ENCODE data around the gene TSC2.

TSC2 gene

DNA sequence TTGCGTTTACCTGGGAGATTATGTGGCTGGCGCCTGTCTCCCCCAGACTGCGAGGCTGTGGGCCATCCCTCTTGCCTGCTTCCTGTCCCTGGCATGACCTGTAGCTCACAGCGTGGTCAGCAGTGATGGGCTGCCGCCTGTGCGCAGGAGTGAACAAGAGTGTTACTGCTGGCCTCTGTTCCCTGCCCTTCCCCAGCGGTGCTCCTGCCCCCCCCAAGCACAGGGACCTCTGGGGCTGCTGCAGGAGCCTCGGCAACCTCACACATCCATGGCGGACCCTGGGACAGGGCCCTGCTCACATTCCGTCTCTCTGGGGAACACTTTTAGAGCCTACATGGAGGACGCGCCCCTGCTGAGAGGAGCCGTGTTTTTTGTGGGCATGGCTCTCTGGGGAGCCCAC, 10.6 kb downstream of the TSC2 start:
- H3K4me1 ChIP-seq (ENCODE audit: control insufficient read depth, insufficient read depth, low read length): peaks cover 11% of the 10 kb centered on the region
- 90 to 91% methylated on average over 13 of the region's 13 CpGs for WGBS, 2 experiments
- no peak overlapping the region for H3K4me3 ChIP-seq (ENCODE audit: insufficient read depth, low read depth, low read length)
- H3K27me3 ChIP-seq (ENCODE audit: control insufficient read depth, insufficient read depth, low read length, poor library complexity, severe bottlenecking): no peaks in the 10 kb centered on the region
- H3K27ac ChIP-seq (ENCODE audit: insufficient read depth, low read depth, low read length, poor library complexity, severe bottlenecking): peak overlapping the region; percentile 55
- H3K9me3 ChIP-seq (ENCODE audit: control insufficient read depth, low read length): no peaks in the 10 kb centered on the region
- H3K36me3 ChIP-seq (ENCODE audit: control insufficient read depth, insufficient read depth, low read length): peaks cover 11% of the 10 kb centered on the region

DNA sequence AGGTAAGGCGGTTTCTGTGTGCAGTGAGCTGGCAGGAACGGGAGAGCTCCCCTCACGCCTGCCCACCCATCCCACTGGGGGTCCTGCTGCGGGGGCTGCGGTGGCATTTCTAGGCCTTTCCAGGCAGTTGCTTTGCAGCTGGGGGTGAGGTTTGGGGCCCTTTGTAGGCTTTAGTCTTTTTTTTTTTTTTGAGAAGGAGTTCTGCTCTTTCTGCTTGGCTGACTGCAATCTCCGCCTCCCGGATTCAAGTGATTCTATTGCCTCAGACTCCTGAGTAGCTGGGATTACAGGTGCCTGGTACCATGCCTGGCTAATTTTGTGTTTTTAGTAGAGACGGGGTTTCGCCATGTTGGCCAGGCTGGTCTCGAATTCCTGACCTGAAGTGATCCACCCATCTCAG, 11.1 kb downstream of the TSC2 start:
- H3K27ac ChIP-seq (ENCODE audit: insufficient read depth, low read depth, low read length, poor library complexity, severe bottlenecking): peak overlapping the region; percentile 55
- peaks cover 11% of the 10 kb centered on the region for H3K4me1 ChIP-seq (ENCODE audit: control insufficient read depth, insufficient read depth, low read length)
- no peak overlapping the region for H3K4me3 ChIP-seq (ENCODE audit: insufficient read depth, low read depth, low read length)
- WGBS, 2 experiments: 90 to 92% methylated on average over 10 of the region's 10 CpGs
- no peaks in the 10 kb centered on the region for H3K27me3 ChIP-seq (ENCODE audit: control insufficient read depth, insufficient read depth, low read length, poor library complexity, severe bottlenecking)
- H3K36me3 ChIP-seq (ENCODE audit: control insufficient read depth, insufficient read depth, low read length): peaks cover 12% of the 10 kb centered on the region
- no peaks in the 10 kb centered on the region for H3K9me3 ChIP-seq (ENCODE audit: control insufficient read depth, low read length)

DNA sequence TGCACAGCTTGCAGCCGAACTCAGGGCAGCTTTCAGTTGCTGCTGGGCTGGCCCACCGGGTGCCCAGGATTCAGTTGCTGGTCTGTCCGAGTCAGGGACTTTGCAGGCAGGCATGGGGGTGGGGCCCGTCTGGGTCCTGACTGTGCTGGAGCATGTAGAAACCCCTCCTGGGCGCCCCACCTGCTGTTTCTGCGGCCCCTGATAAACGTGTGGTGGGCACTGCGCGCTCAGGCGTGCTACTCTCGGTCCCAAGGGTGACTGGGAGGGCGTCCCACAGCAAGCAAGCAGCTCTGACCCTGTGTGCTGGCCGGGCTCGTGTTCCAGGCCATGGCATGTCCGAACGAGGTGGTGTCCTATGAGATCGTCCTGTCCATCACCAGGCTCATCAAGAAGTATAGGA, 12.6 kb downstream of the TSC2 start:
- Histone ChIP-seq H3K27ac (ENCODE audit: insufficient read depth, low read depth, low read length, poor library complexity, severe bottlenecking) (no peak overlapping the region), H3K36me3 (ENCODE audit: control insufficient read depth, insufficient read depth, low read length) (peaks cover 14% of the 10 kb centered on the region), H3K27me3 (ENCODE audit: control insufficient read depth, insufficient read depth, low read length, poor library complexity, severe bottlenecking) (no peaks in the 10 kb centered on the region), H3K4me3 (ENCODE audit: insufficient read depth, low read depth, low read length) (no peak overlapping the region), H3K9me3 (ENCODE audit: control insufficient read depth, low read length) (no peaks in the 10 kb centered on the region), H3K4me1 (ENCODE audit: control insufficient read depth, insufficient read depth, low read length) (peaks cover 11% of the 10 kb centered on the region)
- 94 to 95% methylated on average over 17 of the region's 17 CpGs for WGBS, 2 experiments

DNA sequence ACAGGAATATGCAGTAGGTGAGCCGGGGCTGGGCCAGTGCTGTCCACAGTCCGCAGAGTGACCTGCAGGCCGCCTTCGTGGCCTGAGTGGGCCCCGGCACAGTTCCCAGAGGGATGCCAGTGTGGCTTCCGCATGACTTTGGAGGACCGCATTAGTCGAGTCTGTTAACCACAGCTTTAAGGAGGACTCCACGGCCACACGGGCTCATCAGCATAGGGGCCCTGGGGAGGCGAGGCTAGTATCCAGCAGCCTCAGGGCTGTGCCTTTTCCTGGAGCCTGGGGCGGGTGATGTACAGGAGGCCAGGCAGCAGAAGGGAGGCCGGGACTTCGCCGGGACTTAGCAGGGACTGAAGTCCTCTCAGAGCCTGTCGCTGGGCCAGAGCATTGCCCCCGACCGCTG, 13.2 kb downstream of the TSC2 start:
- Histone ChIP-seq H3K4me3 (ENCODE audit: insufficient read depth, low read depth, low read length) (no peak overlapping the region), H3K36me3 (ENCODE audit: control insufficient read depth, insufficient read depth, low read length) (peaks cover 20% of the 10 kb centered on the region), H3K27ac (ENCODE audit: insufficient read depth, low read depth, low read length, poor library complexity, severe bottlenecking) (no peak overlapping the region), H3K4me1 (ENCODE audit: control insufficient read depth, insufficient read depth, low read length) (peaks cover 11% of the 10 kb centered on the region), H3K9me3 (ENCODE audit: control insufficient read depth, low read length) (no peaks in the 10 kb centered on the region), H3K27me3 (ENCODE audit: control insufficient read depth, insufficient read depth, low read length, poor library complexity, severe bottlenecking) (no peaks in the 10 kb centered on the region)
- 95 to 96% methylated on average over 18 of the region's 18 CpGs for WGBS, 2 experiments

DNA sequence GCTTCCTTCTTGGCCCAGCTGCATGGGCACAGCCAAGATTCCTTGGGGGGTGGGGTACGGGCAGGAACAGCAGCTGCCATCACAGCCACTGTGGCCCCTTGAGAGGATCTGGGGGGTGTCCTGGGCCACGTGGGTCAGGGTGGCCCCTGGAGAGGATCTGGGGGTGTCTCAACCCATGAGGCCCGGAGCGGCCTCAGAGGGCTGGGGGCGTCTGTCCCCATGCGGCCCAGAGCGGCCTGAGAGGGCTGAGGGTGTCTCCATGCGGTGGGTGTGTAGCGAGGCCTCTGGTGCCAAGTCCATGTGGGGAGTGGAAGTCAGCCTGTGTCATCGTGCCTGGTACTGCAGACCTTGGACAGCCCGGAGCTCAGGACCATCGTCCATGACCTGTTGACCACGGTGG, 13.7 kb downstream of the TSC2 start:
- 96% methylated on average over 13 of the region's 13 CpGs for WGBS, 2 experiments
- H3K9me3 ChIP-seq (ENCODE audit: control insufficient read depth, low read length): no peaks in the 10 kb centered on the region
- no peaks in the 10 kb centered on the region for H3K27me3 ChIP-seq (ENCODE audit: control insufficient read depth, insufficient read depth, low read length, poor library complexity, severe bottlenecking)
- no peak overlapping the region for H3K4me3 ChIP-seq (ENCODE audit: insufficient read depth, low read depth, low read length)
- H3K27ac ChIP-seq (ENCODE audit: insufficient read depth, low read depth, low read length, poor library complexity, severe bottlenecking): no peak overlapping the region
- peaks cover 11% of the 10 kb centered on the region for H3K4me1 ChIP-seq (ENCODE audit: control insufficient read depth, insufficient read depth, low read length)
- peaks cover 24% of the 10 kb centered on the region for H3K36me3 ChIP-seq (ENCODE audit: control insufficient read depth, insufficient read depth, low read length)

DNA sequence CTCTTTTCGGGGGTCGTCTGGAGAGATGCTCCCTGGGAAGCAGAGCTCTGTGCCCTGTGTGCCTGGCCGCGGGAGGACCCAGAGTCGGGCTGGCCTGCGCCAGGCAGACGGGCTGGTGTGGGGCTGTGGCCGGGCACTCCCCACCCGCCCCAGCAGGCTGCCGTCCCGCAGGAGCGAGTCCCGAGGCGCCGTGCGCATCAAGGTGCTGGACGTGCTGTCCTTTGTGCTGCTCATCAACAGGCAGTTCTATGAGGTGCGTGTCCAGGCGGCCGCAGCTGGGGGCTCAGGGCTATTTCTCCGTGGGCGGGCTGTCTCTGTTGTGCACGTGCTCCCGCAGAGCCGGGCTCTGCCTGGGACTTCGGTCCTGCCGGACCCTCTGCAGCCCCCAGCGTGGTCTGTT, 15.0 kb downstream of the TSC2 start:
- Histone ChIP-seq H3K36me3 (ENCODE audit: control insufficient read depth, insufficient read depth, low read length) (peaks cover 28% of the 10 kb centered on the region), H3K9me3 (ENCODE audit: control insufficient read depth, low read length) (no peaks in the 10 kb centered on the region), H3K27ac (ENCODE audit: insufficient read depth, low read depth, low read length, poor library complexity, severe bottlenecking) (no peak overlapping the region), H3K27me3 (ENCODE audit: control insufficient read depth, insufficient read depth, low read length, poor library complexity, severe bottlenecking) (no peaks in the 10 kb centered on the region), H3K4me3 (ENCODE audit: insufficient read depth, low read depth, low read length) (no peak overlapping the region), H3K4me1 (ENCODE audit: control insufficient read depth, insufficient read depth, low read length) (peaks cover 11% of the 10 kb centered on the region)
- 96 to 97% methylated on average over 28 of the region's 28 CpGs for WGBS, 2 experiments

DNA sequence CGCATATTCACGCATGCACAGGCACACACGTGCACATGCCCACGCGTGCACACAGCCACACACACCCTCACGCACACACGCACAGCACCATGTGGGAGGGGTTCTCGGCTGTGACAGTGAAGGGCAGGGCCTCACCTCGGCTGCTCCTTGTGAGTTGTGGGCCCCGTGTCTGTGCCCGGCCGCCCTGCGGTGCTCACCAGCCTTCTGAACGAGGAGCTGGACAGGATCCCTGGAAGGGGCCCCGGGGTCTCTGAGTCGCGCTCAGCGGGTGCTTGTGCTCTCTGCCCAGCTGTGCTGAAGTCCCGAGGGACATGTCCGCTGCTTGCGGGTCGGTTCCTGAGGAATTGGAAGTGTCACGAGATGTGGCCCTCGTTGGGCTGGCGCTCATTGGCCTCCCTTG, 16.1 kb downstream of the TSC2 start:
- Histone ChIP-seq H3K27ac (ENCODE audit: insufficient read depth, low read depth, low read length, poor library complexity, severe bottlenecking) (no peak overlapping the region), H3K27me3 (ENCODE audit: control insufficient read depth, insufficient read depth, low read length, poor library complexity, severe bottlenecking) (no peaks in the 10 kb centered on the region), H3K9me3 (ENCODE audit: control insufficient read depth, low read length) (no peaks in the 10 kb centered on the region), H3K4me1 (ENCODE audit: control insufficient read depth, insufficient read depth, low read length) (peaks cover under 1% of the 10 kb centered on the region), H3K4me3 (ENCODE audit: insufficient read depth, low read depth, low read length) (no peak overlapping the region), H3K36me3 (ENCODE audit: control insufficient read depth, insufficient read depth, low read length) (peaks cover 28% of the 10 kb centered on the region)
- 95 to 96% methylated on average over 25 of the region's 25 CpGs for WGBS, 2 experiments

DNA sequence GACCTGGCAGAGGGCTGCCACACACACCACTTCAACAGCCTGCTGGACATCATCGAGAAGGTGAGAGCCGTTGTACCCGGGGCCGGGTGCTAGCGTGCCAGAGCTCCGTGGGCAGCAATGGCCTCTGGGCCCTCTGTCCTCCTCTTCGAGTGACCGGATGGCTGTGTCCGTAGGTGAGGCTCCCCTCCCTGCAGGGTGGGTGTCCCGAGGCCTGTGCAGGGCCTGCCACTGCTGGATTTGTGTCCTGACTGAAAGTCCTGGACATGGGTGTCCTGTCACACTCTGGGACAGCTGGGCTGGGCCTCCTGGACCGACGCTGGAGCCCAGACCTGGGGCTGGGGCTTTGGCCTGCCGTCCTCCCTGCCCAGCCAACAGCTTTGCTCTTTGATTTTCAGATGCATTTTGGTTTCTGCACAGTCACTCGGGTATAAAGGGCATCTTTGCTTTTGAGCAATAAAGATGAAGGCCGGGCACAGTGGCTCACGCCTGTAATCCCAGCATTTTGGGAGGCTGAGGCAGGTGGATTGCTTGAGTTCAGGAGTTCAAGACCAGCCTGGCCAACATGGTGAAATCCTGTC, 16.7 kb downstream of the TSC2 start:
- WGBS, 2 experiments: 95% methylated on average over 16 of the region's 16 CpGs
- no peaks in the 10 kb centered on the region for H3K9me3 ChIP-seq (ENCODE audit: control insufficient read depth, low read length)
- no peak overlapping the region for H3K27ac ChIP-seq (ENCODE audit: insufficient read depth, low read depth, low read length, poor library complexity, severe bottlenecking)
- no peak overlapping the region for H3K4me3 ChIP-seq (ENCODE audit: insufficient read depth, low read depth, low read length)
- H3K36me3 ChIP-seq (ENCODE audit: control insufficient read depth, insufficient read depth, low read length): peaks cover 28% of the 10 kb centered on the region
- no peaks in the 10 kb centered on the region for H3K4me1 ChIP-seq (ENCODE audit: control insufficient read depth, insufficient read depth, low read length)
- no peaks in the 10 kb centered on the region for H3K27me3 ChIP-seq (ENCODE audit: control insufficient read depth, insufficient read depth, low read length, poor library complexity, severe bottlenecking)

DNA sequence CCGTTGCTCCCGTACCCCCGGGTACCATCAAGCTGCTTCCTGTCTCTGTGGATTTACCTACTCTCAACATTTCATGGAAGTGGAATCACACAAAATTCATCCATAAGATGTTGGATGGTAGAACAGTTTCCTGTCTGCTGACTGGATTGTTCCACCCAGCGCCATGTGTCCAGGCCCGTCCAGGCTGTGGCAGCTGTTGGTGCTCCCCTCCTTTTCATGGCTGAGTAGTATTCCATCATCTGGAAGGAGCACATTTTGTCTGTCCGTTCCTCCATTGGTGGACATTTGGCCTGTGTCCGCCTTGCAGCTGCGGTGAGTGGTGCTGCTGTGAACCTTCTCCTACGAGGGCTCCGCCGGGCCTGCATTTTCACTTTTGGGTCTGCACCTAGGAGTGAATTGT, 18.4 kb downstream of the TSC2 start:
- H3K27ac ChIP-seq (ENCODE audit: insufficient read depth, low read depth, low read length, poor library complexity, severe bottlenecking): no peak overlapping the region
- no peaks in the 10 kb centered on the region for H3K4me1 ChIP-seq (ENCODE audit: control insufficient read depth, insufficient read depth, low read length)
- H3K9me3 ChIP-seq (ENCODE audit: control insufficient read depth, low read length): no peaks in the 10 kb centered on the region
- H3K36me3 ChIP-seq (ENCODE audit: control insufficient read depth, insufficient read depth, low read length): peaks cover 30% of the 10 kb centered on the region
- no peak overlapping the region for H3K4me3 ChIP-seq (ENCODE audit: insufficient read depth, low read depth, low read length)
- WGBS, 2 experiments: 95 to 98% methylated on average over 11 of the region's 11 CpGs
- H3K27me3 ChIP-seq (ENCODE audit: control insufficient read depth, insufficient read depth, low read length, poor library complexity, severe bottlenecking): no peaks in the 10 kb centered on the region

DNA sequence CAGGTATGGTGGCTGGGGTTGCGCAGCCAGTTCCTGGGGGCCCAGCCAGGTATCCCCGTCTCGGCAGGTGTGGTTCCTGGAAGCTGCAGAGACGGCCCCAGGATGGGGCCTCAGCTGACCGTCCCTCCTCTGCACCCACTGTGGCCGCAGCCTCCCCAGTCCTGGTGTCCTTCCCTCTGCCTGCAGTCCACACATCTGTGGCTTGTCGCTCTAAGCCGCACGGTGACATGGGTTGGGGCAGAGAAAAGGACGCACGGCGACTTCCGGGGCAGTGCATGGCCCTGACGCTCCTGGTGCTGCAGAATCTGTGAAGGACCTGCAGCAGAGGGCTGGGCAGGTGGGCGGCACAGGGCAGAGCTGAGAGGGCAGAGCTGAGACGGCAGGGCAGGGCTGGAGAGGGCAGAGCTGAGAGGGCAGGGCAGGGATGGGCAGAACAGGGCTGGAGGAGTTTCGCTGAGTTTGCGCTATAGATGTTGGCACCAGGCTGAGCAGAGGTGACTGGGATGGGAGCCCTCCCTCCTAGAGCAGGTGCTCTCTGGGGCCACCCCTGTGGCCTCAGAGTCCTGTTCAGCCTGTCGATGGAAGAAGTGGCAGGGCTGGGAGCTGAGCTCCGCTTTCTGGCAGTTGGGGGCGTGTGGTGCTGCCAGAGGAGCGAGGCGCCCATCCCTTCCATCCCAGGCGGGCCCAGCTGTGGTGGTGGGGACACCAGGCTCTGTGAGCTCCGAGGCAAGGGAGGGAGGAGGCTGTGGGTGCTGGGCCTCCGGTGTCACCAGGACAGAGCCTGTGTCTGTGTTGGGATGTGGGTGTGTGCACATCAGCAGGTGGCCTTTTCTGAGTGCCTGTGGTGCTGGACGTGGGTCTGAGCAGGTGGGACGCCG, 23.0 kb downstream of the TSC2 start:
- no peaks in the 10 kb centered on the region for H3K27me3 ChIP-seq (ENCODE audit: control insufficient read depth, insufficient read depth, low read length, poor library complexity, severe bottlenecking)
- H3K4me1 ChIP-seq (ENCODE audit: control insufficient read depth, insufficient read depth, low read length): no peaks in the 10 kb centered on the region
- WGBS, 2 experiments: 95 to 96% methylated on average over 29 of the region's 29 CpGs
- no peak overlapping the region for H3K4me3 ChIP-seq (ENCODE audit: insufficient read depth, low read depth, low read length)
- no peaks in the 10 kb centered on the region for H3K9me3 ChIP-seq (ENCODE audit: control insufficient read depth, low read length)
- peaks cover 22% of the 10 kb centered on the region for H3K36me3 ChIP-seq (ENCODE audit: control insufficient read depth, insufficient read depth, low read length)
- H3K27ac ChIP-seq (ENCODE audit: insufficient read depth, low read depth, low read length, poor library complexity, severe bottlenecking): no peak overlapping the region

Measured in ectodermal cell (in vitro differentiated cells).